ENCODE measurements around the gene DSC1.

GRCh38 chr18:31138709-31139108 is 23.9 kb downstream of the DSC1 start:
- TF ChIP-seq CTCF (IDR thresholded peaks at IDR 0.05): no peak
- TF ChIP-seq POLR2A (IDR thresholded peaks at IDR 0.05): no peak

All from adrenal gland (tissue), 5 donors.